Activated CD4-positive, alpha-beta T cell treated with anti-CD3 and anti-CD28 coated beads, Interleukin-2, amount 50 U/mL, for 1 hour (primary cell): ENCODE data around the gene MYG1.
"Not testable (repeated sequence)": the region's sequence is repeated elsewhere in the genome, so short reads cannot be mapped to it uniquely, and the experiment has no call there.

Experiments used
- DNase-seq: peaks from one replicate; pipeline ENCODE4 v3.0.0-alpha.2; 2020

Gene MYG1

GRCh38 chr12:53287741-53288216, 11.7 kb upstream of the MYG1 start:
- peak; percentile 72 for DNase-seq

GRCh38 chr12:53288322-53288721, 11.2 kb upstream of the MYG1 start:
- DNase-seq, result no peak

- DNase-seq, result no peak
These were observed 9.6 kb upstream of the MYG1 start for GRCh38 chr12:53289891-53290290.

GRCh38 chr12:53290661-53291060, 8.8 kb upstream of the MYG1 start:
- no peak for DNase-seq

- no peak for DNase-seq
These were observed 7.1 kb upstream of the MYG1 start for GRCh38 chr12:53292426-53292825.

- DNase-seq, result peak; percentile 83
These were observed 4.2 kb upstream of the MYG1 start, which contains the start of gene PFDN5 for GRCh38 chr12:53295070-53295890. Gene PFDN5, plus strand, starts transcription at chr12:53295542. Its CDS starts 26 bp downstream, at chr12:53295568.

GRCh38 chr12:53295891-53296219, 3.6 kb upstream of the MYG1 start:
- DNase-seq, result no peak

- DNase-seq, result not testable (repeated sequence)
These were observed 2.4 kb upstream of the MYG1 start for GRCh38 chr12:53297106-53297505.

GRCh38 chr12:53298164-53298563, 1.3 kb upstream of the MYG1 start:
- DNase-seq, result no peak

- DNase-seq, result peak; percentile 18
These were observed 418 bp upstream of the MYG1 start for GRCh38 chr12:53299101-53299453.

GRCh38 chr12:53300187-53300586, 692 bp downstream of the MYG1 start:
- no peak for DNase-seq

- DNase-seq, result no peak
These were observed 3.4 kb downstream of the MYG1 start for GRCh38 chr12:53302903-53303302.

GRCh38 chr12:53306826-53307225, 7.3 kb downstream of the MYG1 start:
- no peak for DNase-seq

GRCh38 chr12:53308276-53308675, 8.8 kb downstream of the MYG1 start:
- no peak for DNase-seq

GRCh38 chr12:53313996-53314395, 14.5 kb downstream of the MYG1 start:
- no peak for DNase-seq

- no peak for DNase-seq
These were observed 21.1 kb downstream of the MYG1 start for GRCh38 chr12:53320352-53321195.

- DNase-seq, result peak; percentile 48
These were observed 24.8 kb downstream of the MYG1 start for GRCh38 chr12:53324113-53324778.

- peak; percentile 78 for DNase-seq
These were observed 25.4 kb downstream of the MYG1 start for GRCh38 chr12:53324779-53325510.

GRCh38 chr12:53325511-53326061, 26.1 kb downstream of the MYG1 start:
- no peak for DNase-seq

GRCh38 chr12:53326460-53327185, 27.1 kb downstream of the MYG1 start:
- no peak for DNase-seq

GRCh38 chr12:53327435-53328042, 28.0 kb downstream of the MYG1 start:
- DNase-seq, result no peak
